ENCODE results near the gene ZMPSTE24. TPM values are rescaled to one million over a fixed set of nuclear protein-coding genes. Genes with fewer than 3 reads are reported as not detected.
A peak's percentile ranks its signal among the peaks of the same experiment; 100 is the strongest.

The ZMPSTE24 gene
- total RNA-seq, 1 experiment from 2014 or later = 50.9 TPM

DNA sequence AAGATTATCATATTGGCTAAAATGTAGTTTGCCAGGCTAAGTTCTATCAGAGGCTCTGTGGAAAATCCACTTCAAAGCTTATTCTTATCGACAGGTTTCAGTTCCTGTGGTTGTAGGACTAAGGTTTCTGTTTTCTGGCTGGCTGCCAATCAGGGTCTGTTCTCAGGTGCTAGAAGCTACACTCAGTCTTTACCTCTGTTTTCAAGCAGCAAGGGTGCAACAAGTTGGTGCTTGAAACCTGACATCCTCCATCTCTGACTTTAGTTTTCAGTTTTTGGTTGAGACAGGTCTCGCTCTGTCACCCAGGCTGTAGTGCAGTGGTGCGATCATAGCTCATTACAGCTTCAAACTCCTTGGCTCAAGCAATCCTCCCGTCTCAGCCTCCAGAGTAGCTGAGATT lies 25.6 kb upstream of the ZMPSTE24 start:
- Histone ChIP-seq H3K36me3 (ENCODE audit: insufficient read depth, low read length) (peaks cover 50% of the 10 kb centered on the region; the same call in 1 of the 2 replicates), H3K79me2 (ENCODE audit: low read length) (peaks cover 9% of the 10 kb centered on the region), H3K27ac (ENCODE audit: low read length) (no peak overlapping the region), H3K9me2 (replicated peaks; ENCODE audit: insufficient read depth, low read length) (no peaks in the 10 kb centered on the region), H3K9me3 (ENCODE audit: low read length) (no peaks in the 10 kb centered on the region), H3K4me1 (ENCODE audit: low read length) (peaks cover 21% of the 10 kb centered on the region), H3K9ac (ENCODE audit: low read length) (no peak overlapping the region), H3K4me3 (ENCODE audit: low read length) (no peak overlapping the region), H3K4me2 (ENCODE audit: low read depth, low read length, poor library complexity, severe bottlenecking) (no peak overlapping the region), H2AFZ (ENCODE audit: low read length) (no peak overlapping the region), H4K20me1 (ENCODE audit: insufficient read depth, low read depth, low read length) (no peaks in the 10 kb centered on the region), H3K27me3 (ENCODE audit: low read length) (no peaks in the 10 kb centered on the region)
- peak; percentile 85 for DNase-seq

- Histone ChIP-seq H3K27ac (ENCODE audit: low read length) (no peak overlapping the region), H2AFZ (ENCODE audit: low read length) (no peak overlapping the region), H3K79me2 (ENCODE audit: low read length) (no peaks in the 10 kb centered on the region), H3K9me3 (ENCODE audit: low read length) (no peaks in the 10 kb centered on the region), H3K27me3 (ENCODE audit: low read length) (no peaks in the 10 kb centered on the region), H3K9ac (ENCODE audit: low read length) (no peak overlapping the region), H3K4me3 (ENCODE audit: low read length) (no peak overlapping the region), H3K4me2 (ENCODE audit: low read depth, low read length, poor library complexity, severe bottlenecking) (no peak overlapping the region), H3K4me1 (ENCODE audit: low read length) (peaks cover 3% of the 10 kb centered on the region; the same call in 1 of the 2 replicates), H4K20me1 (ENCODE audit: insufficient read depth, low read depth, low read length) (peaks cover 9% of the 10 kb centered on the region; the same call in 1 of the 2 replicates), H3K9me2 (replicated peaks; ENCODE audit: insufficient read depth, low read length) (no peaks in the 10 kb centered on the region), H3K36me3 (ENCODE audit: insufficient read depth, low read length) (peaks cover 43% of the 10 kb centered on the region; the same call in 1 of the 2 replicates)
- DNase-seq = no peak
Measured at GRCh38 chr1:40239626-40240025, 18.4 kb upstream of the ZMPSTE24 start.

- Histone ChIP-seq H3K79me2 (ENCODE audit: low read length) (no peaks in the 10 kb centered on the region), H3K27me3 (ENCODE audit: low read length) (no peaks in the 10 kb centered on the region), H3K9me2 (replicated peaks; ENCODE audit: insufficient read depth, low read length) (no peaks in the 10 kb centered on the region), H3K4me3 (ENCODE audit: low read length) (no peak overlapping the region), H3K4me1 (ENCODE audit: low read length) (peaks cover 3% of the 10 kb centered on the region; the same call in 1 of the 2 replicates), H3K4me2 (ENCODE audit: low read depth, low read length, poor library complexity, severe bottlenecking) (no peak overlapping the region), H3K27ac (ENCODE audit: low read length) (no peak overlapping the region), H2AFZ (ENCODE audit: low read length) (no peak overlapping the region), H3K9ac (ENCODE audit: low read length) (no peak overlapping the region), H3K36me3 (ENCODE audit: insufficient read depth, low read length) (peaks cover 37% of the 10 kb centered on the region; the same call in 1 of the 2 replicates), H3K9me3 (ENCODE audit: low read length) (no peaks in the 10 kb centered on the region), H4K20me1 (ENCODE audit: insufficient read depth, low read depth, low read length) (peaks cover 9% of the 10 kb centered on the region; the same call in 1 of the 2 replicates)
- no peak for DNase-seq
Measured at GRCh38 chr1:40240390-40240789, 17.6 kb upstream of the ZMPSTE24 start.

GRCh38 chr1:40241362-40241761 lies 16.7 kb upstream of the ZMPSTE24 start:
- Histone ChIP-seq H3K36me3 (ENCODE audit: insufficient read depth, low read length) (peaks cover 28% of the 10 kb centered on the region; the same call in 1 of the 2 replicates), H3K9me2 (replicated peaks; ENCODE audit: insufficient read depth, low read length) (no peaks in the 10 kb centered on the region), H2AFZ (ENCODE audit: low read length) (no peak overlapping the region), H3K27me3 (ENCODE audit: low read length) (no peaks in the 10 kb centered on the region), H3K4me3 (ENCODE audit: low read length) (no peak overlapping the region), H3K27ac (ENCODE audit: low read length) (no peak overlapping the region), H3K4me1 (ENCODE audit: low read length) (peaks cover 3% of the 10 kb centered on the region; the same call in 1 of the 2 replicates), H3K9me3 (ENCODE audit: low read length) (no peaks in the 10 kb centered on the region), H3K4me2 (ENCODE audit: low read depth, low read length, poor library complexity, severe bottlenecking) (no peak overlapping the region), H3K79me2 (ENCODE audit: low read length) (no peaks in the 10 kb centered on the region), H3K9ac (ENCODE audit: low read length) (no peak overlapping the region), H4K20me1 (ENCODE audit: insufficient read depth, low read depth, low read length) (peaks cover 9% of the 10 kb centered on the region; the same call in 1 of the 2 replicates)
- no peak for DNase-seq

DNA sequence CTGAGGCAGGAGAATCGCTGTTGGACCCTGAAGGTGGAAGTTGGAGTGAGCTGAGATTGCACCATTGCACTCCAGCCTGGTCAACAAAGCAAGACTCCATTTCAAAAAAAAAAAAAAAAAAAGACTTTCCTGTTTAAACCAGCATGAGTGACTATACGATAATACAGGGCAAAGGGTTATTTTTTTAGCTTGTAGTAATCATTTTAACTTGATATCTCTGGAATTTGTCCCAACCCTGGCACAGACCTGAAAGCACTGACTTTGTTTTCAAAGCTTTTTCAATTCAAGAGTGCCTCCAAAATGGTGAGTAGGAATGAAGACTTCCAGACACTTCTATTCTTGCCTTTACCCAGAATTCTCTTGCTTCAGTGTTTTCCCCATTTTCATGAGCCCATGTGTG lies 14.7 kb upstream of the ZMPSTE24 start:
- H2AFZ ChIP-seq (ENCODE audit: low read length) = no peak overlapping the region
- H3K27ac ChIP-seq (ENCODE audit: low read length) = no peak overlapping the region
- peaks cover 3% of the 10 kb centered on the region; the same call in 1 of the 2 replicates for H3K4me1 ChIP-seq (ENCODE audit: low read length)
- no peaks in the 10 kb centered on the region for H3K9me3 ChIP-seq (ENCODE audit: low read length)
- peaks cover 6% of the 10 kb centered on the region; the same call in 1 of the 2 replicates for H4K20me1 ChIP-seq (ENCODE audit: insufficient read depth, low read depth, low read length)
- no peaks in the 10 kb centered on the region for H3K9me2 ChIP-seq (replicated peaks; ENCODE audit: insufficient read depth, low read length)
- H3K4me3 ChIP-seq (ENCODE audit: low read length) = no peak overlapping the region
- H3K9ac ChIP-seq (ENCODE audit: low read length) = no peak overlapping the region
- H3K27me3 ChIP-seq (ENCODE audit: low read length) = no peaks in the 10 kb centered on the region
- peaks cover 8% of the 10 kb centered on the region; the same call in 1 of the 2 replicates for H3K36me3 ChIP-seq (ENCODE audit: insufficient read depth, low read length)
- no peaks in the 10 kb centered on the region for H3K79me2 ChIP-seq (ENCODE audit: low read length)
- no peak for DNase-seq
- no peak overlapping the region for H3K4me2 ChIP-seq (ENCODE audit: low read depth, low read length, poor library complexity, severe bottlenecking)

DNA sequence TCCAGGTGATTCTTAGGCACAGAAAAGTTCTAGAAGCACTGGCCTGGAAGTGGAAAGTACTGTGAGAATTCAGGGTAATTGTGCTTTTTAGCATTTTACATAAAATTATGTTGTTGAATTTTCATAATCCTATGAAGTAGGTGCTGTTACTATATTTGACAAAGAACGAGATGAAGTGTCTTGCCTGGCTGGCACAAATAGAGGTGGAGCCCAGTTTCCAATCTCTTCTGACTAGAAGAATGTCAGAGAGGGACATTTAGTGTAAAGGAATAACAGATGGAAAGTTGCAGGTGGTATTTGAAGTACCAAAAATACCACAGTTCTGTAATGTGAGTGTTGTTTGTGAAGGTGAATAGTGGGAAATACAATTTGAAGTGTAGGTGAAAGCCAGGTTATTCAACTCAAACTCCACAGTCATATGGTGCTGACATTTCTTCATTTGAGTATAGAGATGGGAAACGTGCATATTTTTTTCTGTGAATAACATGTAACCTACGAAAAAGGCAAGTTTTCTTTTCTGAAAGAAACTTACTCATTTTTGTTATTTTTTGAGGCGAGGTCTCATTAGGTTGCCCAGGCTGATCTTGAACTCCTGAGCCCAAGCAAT lies 13.8 kb upstream of the ZMPSTE24 start:
- H3K27me3 ChIP-seq (ENCODE audit: low read length) = no peaks in the 10 kb centered on the region
- no peak overlapping the region for H3K9ac ChIP-seq (ENCODE audit: low read length)
- peaks cover 3% of the 10 kb centered on the region; the same call in 1 of the 2 replicates for H3K4me1 ChIP-seq (ENCODE audit: low read length)
- H3K4me3 ChIP-seq (ENCODE audit: low read length) = no peak overlapping the region
- no peaks in the 10 kb centered on the region for H4K20me1 ChIP-seq (ENCODE audit: insufficient read depth, low read depth, low read length)
- no peaks in the 10 kb centered on the region for H3K9me3 ChIP-seq (ENCODE audit: low read length)
- no peak overlapping the region for H3K4me2 ChIP-seq (ENCODE audit: low read depth, low read length, poor library complexity, severe bottlenecking)
- H3K27ac ChIP-seq (ENCODE audit: low read length) = no peak overlapping the region
- H3K79me2 ChIP-seq (ENCODE audit: low read length) = no peaks in the 10 kb centered on the region
- H3K36me3 ChIP-seq (ENCODE audit: insufficient read depth, low read length) = no peaks in the 10 kb centered on the region; the same call in 1 of the 2 replicates
- H3K9me2 ChIP-seq (replicated peaks; ENCODE audit: insufficient read depth, low read length) = no peaks in the 10 kb centered on the region
- H2AFZ ChIP-seq (ENCODE audit: low read length) = no peak overlapping the region
- DNase-seq = no peak

DNA sequence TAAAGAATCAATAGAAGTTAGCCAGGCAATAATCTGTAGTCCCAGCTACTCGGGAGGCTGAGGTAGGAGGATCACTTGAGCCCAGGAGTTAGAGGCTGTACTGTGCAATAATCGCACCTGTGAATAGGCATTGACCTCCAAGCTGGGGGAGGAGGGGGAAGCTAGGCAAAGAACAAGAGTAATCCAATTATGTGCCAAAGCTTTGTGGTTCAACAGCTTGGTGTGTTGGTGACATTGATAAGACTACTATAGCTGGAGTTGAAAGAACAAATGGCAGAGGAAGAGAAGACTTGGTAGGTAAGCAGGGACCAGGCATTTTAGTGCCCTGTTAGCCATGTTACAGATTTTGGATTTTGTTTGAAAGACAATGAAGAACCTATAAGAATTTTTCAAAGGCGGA lies 12.3 kb upstream of the ZMPSTE24 start:
- DNase-seq = no peak

GRCh38 chr1:40247655-40248054 lies 10.4 kb upstream of the ZMPSTE24 start, which contains the start of gene TMCO2:
TMCO2 (plus strand) TSS chr1:40247937; CDS start chr1:40247994, 57 bp downstream.
- H3K4me2 ChIP-seq (ENCODE audit: low read depth, low read length, poor library complexity, severe bottlenecking) = no peak within 1 kb of the TSS

More for the DNA sequence above, 12.3 kb upstream of the ZMPSTE24 start:
- no peak overlapping the region for H3K4me3 ChIP-seq (ENCODE audit: low read length)
- H2AFZ ChIP-seq (ENCODE audit: low read length) = no peak overlapping the region
- no peaks in the 10 kb centered on the region for H3K9me2 ChIP-seq (replicated peaks; ENCODE audit: insufficient read depth, low read length)
- H3K79me2 ChIP-seq (ENCODE audit: low read length) = no peaks in the 10 kb centered on the region
- no peak overlapping the region for H3K27ac ChIP-seq (ENCODE audit: low read length)
- no peak overlapping the region for H3K9ac ChIP-seq (ENCODE audit: low read length)
- H3K4me1 ChIP-seq (ENCODE audit: low read length) = peaks cover 3% of the 10 kb centered on the region; the same call in 1 of the 2 replicates
- no peaks in the 10 kb centered on the region for H3K9me3 ChIP-seq (ENCODE audit: low read length)
- no peaks in the 10 kb centered on the region for H3K27me3 ChIP-seq (ENCODE audit: low read length)
- H4K20me1 ChIP-seq (ENCODE audit: insufficient read depth, low read depth, low read length) = no peaks in the 10 kb centered on the region
- H3K4me2 ChIP-seq (ENCODE audit: low read depth, low read length, poor library complexity, severe bottlenecking) = no peak overlapping the region
- no peaks in the 10 kb centered on the region for H3K36me3 ChIP-seq (ENCODE audit: insufficient read depth, low read length)

More at GRCh38 chr1:40247655-40248054, 10.4 kb upstream of the ZMPSTE24 start, which contains the start of gene TMCO2:
- Histone ChIP-seq H3K36me3 (ENCODE audit: insufficient read depth, low read length) (no peaks in the 10 kb centered on the region), H3K9me2 (replicated peaks; ENCODE audit: insufficient read depth, low read length) (no peaks in the 10 kb centered on the region), H3K27me3 (ENCODE audit: low read length) (no peaks in the 10 kb centered on the region), H3K79me2 (ENCODE audit: low read length) (no peaks in the 10 kb centered on the region), H3K9ac (ENCODE audit: low read length) (no peak within 1 kb of the TSS), H3K9me3 (ENCODE audit: low read length) (no peaks in the 10 kb centered on the region), H2AFZ (ENCODE audit: low read length) (no peak within 1 kb of the TSS), H3K4me3 (ENCODE audit: low read length) (no peak within 1 kb of the TSS), H4K20me1 (ENCODE audit: insufficient read depth, low read depth, low read length) (no peaks in the 10 kb centered on the region), H3K27ac (ENCODE audit: low read length) (no peak within 1 kb of the TSS), H3K4me1 (ENCODE audit: low read length) (peaks cover 3% of the 10 kb centered on the region; the same call in 1 of the 2 replicates)
- DNase-seq = no peak
